Measurements from ENCODE around the gene TSC2.

GRCh38 chr16:2042171-2042985 lies 5.4 kb upstream of the TSC2 start:
- no peak for TF ChIP-seq POLR2AphosphoS5 (IDR thresholded peaks at IDR 0.05; ENCODE audit: low read depth, low read length)
- TF ChIP-seq POLR2A (IDR thresholded peaks at IDR 0.05; ENCODE audit: low read depth, low read length): no peak
